HG03442 (cell line): Measurements from ENCODE around the gene SERPINB6.
"Not testable (repeated sequence)": the region's sequence is repeated elsewhere in the genome, so short reads cannot be mapped to it uniquely, and the experiment has no call there.

Experiments used
- ATAC-seq: cut with Tn5 transposase; IDR thresholded peaks from one replicate; pipeline ENCODE4 v1.9.1; 2021; ENCODE audit warnings: mild to moderate bottlenecking, moderate library complexity; ENCODE audit not compliant: unreplicated experiment

SERPINB6 gene

GRCh38 chr6:2959909-2960719, 11.3 kb downstream of the SERPINB6 start:
- ATAC-seq, result no peak

- ATAC-seq, result no peak
These were observed 12.6 kb downstream of the SERPINB6 start for GRCh38 chr6:2958776-2959175.

GRCh38 chr6:2958331-2958711, 13.0 kb downstream of the SERPINB6 start:
- ATAC-seq, result no peak

GRCh38 chr6:2957696-2958330, 13.6 kb downstream of the SERPINB6 start:
- no peak for ATAC-seq

GRCh38 chr6:2956930-2957685, 14.3 kb downstream of the SERPINB6 start:
- no peak for ATAC-seq

- ATAC-seq, result no peak
These were observed 18.3 kb downstream of the SERPINB6 start for GRCh38 chr6:2953098-2953497.

- no peak for ATAC-seq
These were observed 18.7 kb downstream of the SERPINB6 start for GRCh38 chr6:2952557-2953095.

GRCh38 chr6:2951728-2952127, 19.6 kb downstream of the SERPINB6 start:
- ATAC-seq, result no peak

DNA sequence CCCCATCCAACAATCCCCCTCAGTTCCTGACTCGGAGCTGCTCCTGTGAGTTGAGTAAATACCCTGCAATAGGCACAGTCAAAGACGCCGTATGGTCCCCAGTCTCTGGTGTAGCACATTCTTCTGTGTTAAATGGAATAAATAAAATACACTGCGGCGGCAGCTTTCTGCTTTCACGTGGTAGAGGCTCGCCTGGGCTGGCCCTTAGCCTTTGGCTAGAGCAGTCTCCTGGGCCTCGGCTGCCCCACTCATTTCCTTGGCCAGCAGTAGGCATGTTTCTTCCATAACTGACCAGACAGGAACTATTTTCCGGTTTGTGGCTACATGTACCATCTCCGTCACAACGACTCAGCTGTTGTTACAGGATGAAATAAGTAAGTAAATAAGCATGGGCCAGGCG, 20.7 kb downstream of the SERPINB6 start:
- ATAC-seq, result no peak

DNA sequence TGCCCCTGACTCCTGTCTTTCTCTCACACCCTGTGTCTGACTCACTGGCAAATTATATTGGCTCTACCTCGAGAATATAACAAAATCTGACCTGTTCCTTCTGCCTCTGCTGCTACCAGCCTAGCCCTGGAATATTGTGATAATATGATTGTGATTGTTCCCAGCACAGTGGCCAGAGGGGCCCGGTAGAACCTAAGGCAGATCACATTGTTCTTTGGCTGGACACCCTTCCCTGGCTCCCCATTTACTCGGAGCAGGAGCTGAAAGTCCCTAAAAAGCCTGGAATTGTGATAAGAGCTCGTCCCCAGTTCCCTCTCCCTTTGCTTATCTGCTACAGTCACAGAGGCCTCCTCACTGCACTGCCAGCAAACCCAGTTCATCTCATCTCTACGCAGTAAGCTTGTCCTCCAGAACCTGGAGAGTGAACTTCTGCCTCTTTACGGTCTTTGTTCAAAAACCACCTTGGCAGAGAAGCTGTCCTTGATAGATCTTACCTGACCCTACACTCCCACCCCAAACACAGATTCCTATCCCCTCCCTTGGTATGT, 21.8 kb downstream of the SERPINB6 start:
- ATAC-seq, result no peak

GRCh38 chr6:2949121-2949520, 22.2 kb downstream of the SERPINB6 start:
- ATAC-seq, result no peak

GRCh38 chr6:2948228-2949025, 22.9 kb downstream of the SERPINB6 start:
- ATAC-seq, result no peak

DNA sequence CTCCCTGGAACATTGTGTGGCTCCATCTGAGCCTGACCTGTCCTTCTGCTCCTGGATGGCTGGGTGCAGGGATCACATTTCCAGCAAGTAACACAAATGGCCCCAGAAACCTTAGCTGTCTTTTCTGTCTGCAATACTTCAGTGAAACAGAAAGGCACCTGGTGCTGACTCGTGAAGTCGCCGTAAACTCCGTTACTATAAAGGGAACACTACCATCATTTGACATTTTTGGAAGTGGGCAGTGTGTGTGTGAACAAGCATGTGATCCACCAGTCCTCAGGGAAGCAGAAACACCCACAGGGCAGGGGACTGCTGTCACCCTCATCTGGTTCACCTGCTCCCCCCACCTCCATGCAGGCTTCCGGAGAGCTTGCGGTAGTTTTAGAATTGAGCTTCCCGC, 23.9 kb downstream of the SERPINB6 start:
- ATAC-seq, result no peak

DNA sequence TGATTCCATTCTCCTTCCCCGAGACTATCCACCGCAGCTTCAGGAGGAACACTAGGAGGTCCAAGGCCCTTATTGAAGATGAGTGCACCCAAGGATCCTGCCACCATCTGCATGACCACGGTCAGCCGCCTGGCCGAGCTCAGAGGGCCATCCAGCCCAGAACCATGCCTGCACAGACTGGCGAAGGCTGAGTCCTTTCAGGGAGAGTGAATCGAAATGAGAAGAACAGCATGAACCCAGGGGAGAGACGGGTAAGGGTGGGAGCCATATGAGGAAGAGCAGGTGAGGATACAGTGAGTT, 26.3 kb downstream of the SERPINB6 start:
- no peak for ATAC-seq

GRCh38 chr6:2944405-2945152, 26.8 kb downstream of the SERPINB6 start:
- ATAC-seq, result no peak

DNA sequence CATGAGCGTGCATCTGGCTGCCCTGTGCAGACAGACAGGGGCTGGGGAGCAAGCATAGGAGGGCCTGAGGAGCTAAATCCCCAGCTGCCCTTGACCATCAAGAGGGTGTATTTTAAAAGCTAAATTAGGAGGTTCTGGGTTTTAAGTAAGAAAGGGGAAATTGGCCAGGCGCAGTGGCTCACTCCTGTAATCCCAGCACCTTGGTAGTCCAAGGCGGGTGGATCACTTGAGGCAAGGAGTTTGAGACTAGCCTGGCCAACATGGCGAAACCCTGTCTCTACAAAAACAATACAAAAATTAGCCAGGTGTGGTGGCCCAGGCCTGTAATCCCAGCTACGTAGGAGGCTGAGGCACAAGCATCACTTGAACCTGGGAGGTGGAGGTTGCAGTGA, 27.8 kb downstream of the SERPINB6 start:
- no peak for ATAC-seq

GRCh38 chr6:2942914-2943563, 28.3 kb downstream of the SERPINB6 start:
- ATAC-seq, result no peak

GRCh38 chr6:2942116-2942515, 29.3 kb downstream of the SERPINB6 start:
- ATAC-seq, result not testable (repeated sequence)

DNA sequence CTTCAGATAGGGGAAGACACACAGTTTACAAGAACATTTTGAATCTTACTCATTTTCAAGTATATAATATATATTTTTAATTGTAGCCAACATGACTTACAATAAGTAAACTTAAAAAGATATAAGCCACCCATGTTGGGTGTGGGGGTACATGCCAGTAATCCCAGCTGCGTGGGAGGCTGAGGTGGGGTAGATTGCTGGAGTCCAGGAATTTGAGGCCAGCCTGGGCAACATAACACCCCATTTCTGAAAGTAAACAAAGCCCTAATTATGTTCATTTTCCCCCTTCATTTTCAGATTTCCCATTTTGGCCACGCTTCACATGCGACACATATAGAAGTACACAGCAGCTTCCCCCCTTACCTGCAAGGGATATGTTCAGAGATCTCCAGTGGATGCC, 30.5 kb downstream of the SERPINB6 start:
- no peak for ATAC-seq
